GM18907 (cell line): Measurements from ENCODE around the gene CACNA1B.
"Not testable (repeated sequence)": the region's sequence is repeated elsewhere in the genome, so short reads cannot be mapped to it uniquely, and the experiment has no call there.

ENCODE experiments used
- ATAC-seq: cut with Tn5 transposase; IDR thresholded peaks from one replicate; pipeline ENCODE4 v1.9.1; 2021; ENCODE audit warnings: mild to moderate bottlenecking, moderate library complexity; ENCODE audit not compliant: unreplicated experiment

The CACNA1B gene

DNA sequence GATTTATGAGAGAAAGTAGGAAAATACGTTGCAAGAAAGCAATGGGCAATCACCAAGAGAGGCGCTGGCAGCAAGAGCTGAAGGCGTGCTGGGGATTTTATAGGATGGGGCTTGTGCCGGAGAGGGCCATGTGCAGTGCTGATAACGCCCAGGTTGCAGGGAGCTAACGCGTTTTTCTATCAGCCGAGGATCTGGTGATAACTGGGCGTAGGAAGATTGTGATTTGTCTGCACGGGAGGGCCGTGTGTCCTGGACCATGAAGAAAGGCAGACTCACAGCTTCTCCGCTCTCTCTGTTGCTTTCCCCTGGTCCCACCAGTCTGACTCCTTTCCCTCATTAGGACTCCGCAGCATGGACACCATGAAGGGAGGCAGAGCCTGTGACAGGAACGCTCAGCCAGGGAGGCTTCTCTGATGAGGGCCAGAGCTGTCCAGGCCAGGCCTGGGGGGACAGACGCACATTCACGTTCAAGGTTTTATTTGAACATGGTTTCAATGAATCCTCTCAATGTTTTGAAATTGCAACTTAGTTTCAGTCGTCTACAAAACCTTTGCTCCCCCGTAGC is 11.9 kb upstream of the CACNA1B start:
- ATAC-seq: no peak

DNA sequence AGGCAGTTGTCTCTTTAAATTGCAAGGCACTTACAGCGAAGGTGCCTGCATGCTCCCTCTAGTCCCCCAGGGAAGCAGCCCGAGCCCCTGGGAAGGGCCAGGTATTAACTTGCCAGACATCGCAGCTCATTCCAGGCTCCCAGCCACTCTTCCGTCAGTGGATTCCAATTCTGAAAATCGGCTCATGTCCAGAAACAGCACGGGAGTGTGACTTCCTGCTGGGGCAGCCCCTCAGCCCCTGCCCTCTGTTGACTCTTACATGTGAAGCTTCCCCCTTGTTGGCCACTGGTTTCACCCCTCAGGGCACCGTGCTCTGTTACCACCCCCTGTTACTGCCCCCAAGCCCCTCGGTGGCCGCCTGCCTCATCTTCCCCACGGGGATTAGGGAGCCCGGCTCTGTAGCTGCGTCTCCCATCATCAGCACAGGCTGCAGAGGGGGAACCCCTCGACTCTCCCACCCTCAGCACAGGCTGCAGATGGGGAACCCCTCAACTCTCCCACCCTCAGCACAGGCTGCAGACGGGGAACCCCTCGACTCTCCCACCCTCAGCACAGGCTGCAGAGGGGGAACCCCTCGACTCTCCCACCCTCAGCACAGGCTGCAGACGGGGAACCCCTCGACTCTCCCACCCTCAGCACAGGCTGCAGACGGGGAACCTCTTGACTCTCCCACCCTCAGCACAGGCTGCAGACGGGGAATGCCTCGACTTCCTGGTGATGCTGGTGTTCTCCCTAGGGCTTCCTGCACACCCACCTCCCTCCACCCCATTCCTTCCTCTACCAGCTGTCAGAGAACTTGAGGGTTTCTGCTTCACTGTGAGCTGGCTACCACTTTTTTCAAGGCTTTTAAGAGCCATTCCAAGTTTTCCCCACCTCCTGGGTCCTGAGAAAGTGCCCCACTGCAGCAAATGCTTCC is 11.1 kb upstream of the CACNA1B start:
- no peak for ATAC-seq

DNA sequence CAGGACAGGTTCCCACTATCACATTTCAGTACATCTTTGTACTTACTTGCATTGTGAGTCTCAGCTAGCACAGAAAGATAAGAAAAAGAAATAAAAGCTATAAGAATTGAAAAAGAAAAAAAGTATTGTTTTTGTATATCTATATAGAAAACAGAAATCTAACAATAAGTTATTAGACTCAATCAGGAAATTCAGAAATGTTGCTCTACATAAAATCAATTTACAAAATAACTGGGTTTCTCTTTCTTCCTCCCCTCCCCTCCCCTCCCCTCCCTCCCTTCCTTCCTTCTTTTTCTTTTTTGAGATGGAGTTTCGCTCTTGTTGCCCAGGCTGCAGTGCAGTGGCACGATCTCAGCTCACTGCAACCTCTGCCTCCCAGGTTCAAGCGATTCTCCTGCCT is 7.2 kb upstream of the CACNA1B start:
- ATAC-seq: no peak

DNA sequence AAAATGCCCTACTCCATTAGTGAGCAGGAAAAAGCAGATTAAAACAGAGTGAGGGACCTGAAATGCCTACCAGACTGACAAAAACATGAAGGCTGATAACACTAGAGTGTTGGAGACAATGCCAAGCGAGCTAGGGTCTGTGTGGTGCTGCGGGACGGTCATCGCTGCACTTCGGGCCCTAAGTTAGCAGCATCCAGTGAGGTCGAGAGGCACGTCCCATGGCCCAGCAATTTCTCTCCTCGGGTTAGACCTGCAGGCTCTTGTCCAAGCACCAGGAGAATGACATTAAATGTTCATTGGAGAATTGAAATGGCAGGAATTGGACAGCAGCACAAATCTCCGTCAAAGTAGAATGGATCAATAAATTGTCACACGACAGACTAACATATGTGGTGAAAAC is 5.3 kb upstream of the CACNA1B start:
- no peak for ATAC-seq

DNA sequence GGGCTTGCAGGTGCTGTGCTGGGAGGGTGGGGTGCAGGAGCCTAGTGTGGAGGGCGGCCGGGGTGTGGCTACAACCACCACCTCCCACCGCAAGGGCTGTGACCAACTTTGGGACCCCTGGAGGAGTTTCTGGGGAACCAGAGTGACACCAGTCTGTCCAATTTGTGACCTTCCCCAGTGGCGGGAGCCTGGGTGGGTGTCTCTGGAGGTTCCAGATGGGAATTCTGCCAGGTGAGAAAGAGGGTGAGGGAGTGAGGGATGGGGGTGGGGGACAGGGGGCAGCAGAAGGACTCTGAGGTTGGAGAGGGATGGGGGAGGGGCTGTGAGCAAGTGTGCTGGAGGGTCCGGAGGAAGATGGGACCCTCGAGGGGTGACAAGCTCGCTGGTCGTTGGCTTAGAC is 4.2 kb upstream of the CACNA1B start:
- ATAC-seq: no peak

DNA sequence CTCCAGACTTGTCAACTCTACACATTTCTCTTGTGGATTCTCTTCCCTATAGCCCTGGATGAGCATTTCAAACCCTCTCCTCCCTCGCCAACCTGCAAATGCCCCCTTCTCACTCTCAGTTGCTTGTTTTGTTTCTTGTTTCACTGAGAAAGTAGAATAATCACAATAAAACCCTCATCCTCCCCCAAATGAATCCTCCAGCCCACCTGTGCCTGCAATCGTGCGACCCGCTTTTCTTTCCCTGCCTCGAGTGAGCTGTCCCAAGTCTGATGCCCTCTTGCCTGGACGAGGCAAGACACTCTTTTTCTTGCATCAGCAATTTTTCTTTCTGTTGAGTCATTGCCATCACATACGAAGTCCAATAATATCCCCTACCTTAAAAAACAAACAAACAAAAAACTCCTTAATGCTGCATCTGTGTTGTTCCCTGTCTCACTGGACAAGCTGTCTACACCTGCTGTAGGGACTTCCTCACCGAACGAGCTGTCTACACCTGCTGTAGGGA is 3.7 kb upstream of the CACNA1B start:
- ATAC-seq: no peak

DNA sequence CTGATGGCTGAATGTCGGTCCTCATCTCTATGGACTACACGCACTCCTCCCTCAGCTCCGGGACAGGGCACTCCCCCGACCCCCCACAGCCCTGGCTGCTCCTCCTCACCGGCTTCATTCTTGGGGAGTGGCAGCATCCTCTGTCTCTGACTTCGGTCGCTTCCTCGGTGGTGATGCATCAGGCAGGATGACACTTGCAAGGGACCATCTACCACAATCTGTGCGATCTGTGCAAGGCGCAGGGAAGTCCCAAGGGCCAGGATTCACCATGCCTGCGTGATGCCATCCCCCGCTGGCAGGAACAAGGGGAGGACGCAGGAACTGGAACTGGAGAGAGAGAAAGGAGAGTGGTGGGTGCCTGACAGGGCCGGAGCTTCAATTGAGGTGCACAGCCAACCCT is 2.2 kb upstream of the CACNA1B start:
- ATAC-seq: no peak

DNA sequence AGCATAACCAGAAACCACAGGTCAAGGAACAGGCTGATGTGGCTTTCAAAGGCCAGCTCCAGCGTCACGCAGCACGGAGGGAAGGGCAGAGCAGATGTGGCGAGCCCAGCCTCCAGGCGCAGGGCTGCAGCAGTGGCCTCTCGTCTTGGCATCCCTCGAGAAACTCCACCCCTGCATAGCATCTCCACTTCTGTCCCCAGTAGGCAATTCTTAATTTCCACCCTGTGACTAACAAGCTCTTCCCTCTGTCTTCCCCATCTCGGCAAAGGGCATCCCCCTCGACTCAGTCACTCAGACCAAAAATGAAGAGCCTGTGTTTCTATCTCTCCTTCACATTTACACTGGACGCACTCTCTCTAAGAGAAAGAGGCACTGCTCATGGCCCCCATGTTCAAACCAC is 1.7 kb upstream of the CACNA1B start:
- ATAC-seq: no peak

DNA sequence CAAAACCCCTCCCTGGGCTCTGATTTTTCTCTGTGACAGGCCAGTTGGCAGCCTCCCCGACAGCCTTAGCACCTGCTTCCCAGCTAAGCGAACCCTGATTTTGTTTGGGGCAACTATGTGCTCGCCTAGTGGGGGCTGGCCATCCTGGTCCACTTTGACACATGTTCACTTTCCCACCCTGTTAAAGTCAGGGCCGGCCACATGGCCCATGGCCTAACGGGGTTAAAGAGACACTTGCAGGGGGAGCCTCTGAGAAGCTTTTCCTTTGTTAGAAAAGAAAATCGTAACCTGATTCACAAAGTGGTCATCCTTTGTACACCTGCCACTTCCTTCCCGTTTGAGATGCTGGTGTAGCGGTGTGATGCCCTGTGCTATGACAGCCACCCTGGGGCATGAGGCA is 1.3 kb upstream of the CACNA1B start:
- no peak for ATAC-seq

DNA sequence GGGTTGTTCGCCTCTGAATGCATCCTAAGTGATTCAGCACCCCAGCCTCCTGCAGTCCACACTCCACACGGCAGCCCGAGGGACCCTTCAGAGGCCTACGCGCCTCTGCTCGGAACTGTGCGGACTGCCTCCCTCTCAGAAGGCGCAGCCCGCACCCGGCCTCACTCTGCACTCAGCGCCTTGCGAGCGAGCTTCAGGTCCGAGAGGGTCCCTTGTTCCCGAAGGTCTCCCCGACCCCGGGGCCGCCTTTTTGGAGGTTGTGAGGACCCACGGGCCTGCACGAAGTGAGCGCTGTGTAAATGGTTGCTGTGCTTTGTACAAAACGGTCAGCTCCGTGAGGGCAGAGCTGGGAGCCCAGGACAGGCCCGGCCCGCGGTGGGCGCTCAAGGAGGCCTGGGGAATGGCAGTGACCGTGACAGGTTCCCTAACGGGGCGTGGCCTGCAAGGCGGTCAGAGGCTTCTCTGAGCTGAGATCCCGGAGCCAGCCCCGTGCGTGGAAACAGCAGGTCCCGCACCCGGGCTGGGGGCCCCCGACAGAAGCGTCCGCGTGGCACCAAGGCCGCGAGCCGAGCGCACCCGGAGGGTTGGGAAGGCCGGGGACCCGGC is 698 bp upstream of the CACNA1B start:
- ATAC-seq: no peak

DNA sequence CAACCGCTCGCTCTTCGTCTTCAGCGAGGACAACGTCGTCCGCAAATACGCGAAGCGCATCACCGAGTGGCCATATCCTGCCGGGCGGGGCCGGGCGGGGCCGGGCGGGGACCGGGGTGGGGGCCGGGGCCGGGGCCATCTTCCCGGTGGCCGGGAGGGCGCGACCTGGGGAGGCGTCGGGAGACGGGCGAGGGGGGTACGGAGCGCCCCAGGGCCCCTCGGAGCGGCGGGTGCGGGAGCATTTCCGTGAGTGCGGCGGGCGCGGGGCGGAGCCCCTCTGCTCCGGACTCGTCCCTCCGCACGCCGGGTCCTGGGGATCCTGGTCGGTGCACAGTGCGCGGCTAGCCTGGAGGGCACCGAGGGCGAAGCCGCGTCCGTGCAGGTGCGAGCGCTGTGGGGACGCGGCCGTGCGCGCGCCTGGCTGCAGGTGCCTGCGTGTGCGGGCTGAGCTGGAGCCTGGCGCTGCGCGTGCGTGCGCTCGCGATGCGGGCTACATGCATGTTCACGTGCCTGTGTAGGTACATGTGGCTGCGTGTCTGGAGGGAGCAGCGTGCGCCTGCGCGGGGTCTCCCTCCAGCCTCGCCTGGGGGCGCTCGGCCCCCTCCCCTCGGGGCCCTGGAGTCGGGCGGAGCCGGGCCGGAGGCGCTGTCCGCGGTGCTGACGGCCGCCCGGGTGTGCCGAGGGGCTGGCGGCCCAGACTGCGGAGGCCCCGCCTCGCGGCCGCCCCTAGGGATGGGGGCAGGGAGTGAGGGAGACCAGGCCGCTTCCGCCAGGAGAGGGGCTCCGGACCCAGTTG is 762 bp downstream of the CACNA1B start:
- no peak for ATAC-seq

DNA sequence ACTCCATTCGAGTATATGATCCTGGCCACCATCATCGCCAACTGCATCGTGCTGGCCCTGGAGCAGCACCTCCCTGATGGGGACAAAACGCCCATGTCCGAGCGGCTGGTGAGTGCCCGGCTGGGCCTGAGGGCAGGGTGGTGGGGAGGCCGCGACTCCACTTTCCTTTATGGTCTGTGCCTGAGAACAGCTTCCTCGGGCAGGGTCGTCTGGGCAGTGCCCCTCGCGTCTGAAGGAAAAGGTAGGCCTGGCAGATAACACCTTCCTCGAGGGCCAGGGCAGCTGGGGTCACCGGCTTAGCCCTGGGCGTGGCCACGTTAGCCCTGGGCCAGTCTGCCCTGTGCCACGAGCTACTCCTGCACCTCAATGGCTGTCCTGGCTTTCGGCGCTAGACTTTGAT is 1.5 kb downstream of the CACNA1B start:
- no peak for ATAC-seq

DNA sequence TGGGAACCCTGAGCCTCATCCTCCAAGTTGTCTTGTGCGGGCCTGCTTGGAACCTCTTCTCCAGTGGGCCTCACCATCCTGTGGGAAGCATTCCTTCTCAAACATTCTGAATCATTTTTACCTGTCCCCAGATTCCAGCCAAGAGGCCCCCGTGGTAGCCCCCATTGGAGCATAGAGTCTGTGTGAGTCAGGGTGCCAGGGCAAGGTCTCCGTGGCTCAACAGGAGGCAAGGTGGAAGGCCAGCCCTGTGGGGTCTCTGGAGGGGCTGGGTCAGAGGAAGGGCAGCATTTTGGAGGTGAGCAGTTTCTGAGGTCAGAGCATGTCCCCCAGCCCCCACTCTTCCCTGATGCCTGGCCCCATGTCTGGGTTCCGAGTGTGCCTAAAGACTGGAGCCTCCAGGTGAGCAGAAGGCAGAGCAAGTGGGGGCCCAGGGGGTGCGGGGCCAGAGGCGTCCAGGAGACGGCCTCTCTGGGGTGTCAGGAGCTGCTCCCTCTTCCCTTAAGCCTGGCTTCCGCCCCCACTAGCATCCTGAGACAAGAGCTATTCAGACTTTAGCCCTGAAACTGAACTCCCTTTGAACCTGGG is 2.1 kb downstream of the CACNA1B start:
- no peak for ATAC-seq

DNA sequence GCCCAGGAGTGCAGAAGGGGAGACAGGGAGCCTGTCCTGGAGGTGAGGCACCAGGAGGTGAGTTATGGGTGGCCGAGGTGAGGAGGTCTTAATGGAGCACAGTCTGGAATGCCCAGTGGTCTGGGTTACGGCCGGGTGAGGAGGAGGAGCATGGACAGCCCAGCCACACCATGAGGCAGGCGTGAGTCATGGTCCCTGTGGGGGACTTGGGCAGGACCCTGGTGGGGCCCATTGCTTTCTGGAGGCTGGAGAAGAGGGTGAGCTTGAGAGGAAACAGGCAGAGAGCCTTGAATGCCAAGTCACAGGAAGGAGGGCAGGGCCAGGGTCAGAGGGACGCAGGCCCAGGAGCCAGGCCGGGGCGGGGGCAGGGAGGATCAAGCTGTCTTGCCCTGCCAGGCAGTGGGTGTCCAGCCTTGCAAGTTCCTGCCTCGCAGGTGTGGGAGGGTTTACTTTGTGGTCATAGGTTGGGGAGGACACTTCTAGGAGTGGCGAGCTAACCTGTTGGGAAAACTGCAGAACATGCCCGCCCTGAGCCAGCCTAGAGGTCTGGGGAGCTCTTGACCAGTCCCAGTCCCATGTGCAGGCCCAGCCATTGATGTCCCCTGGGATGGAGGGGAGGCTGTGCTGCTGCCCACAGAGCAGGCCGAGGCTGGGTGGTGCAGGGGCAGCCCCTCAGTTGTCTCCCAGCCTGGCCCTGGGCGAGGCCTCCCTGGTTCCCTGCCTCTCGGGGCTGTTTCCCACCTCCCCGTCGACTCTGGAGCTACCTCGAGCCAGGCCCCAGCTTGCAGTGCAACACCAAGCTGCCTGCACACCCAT is 2.8 kb downstream of the CACNA1B start:
- ATAC-seq: no peak

DNA sequence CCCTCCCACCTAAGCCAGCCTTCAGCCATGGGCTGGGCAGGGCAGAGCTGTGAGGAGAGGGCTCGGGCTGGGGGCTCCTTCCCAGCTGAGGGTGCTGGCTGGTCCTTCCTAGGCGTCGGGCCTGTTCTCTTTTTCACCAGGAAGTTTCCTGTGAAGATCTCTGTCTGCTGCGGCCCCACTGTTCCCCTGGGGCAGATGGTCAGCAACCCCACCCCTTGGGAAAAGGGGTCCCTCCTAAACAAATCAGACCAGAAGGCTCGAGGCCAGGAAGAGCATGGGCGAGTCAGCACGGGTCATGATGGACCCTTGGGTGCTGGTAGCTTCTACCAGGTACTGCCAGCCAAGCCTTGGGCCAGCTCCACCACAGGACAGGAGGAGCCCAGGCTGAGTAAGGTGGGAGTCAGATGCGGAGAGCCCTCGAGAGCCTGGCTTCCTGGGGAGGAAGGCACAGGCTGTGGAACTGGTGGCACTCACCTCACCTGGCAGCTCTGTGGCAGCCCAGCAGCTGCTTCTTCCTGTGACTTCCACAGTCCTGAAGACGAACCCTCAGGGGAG is 3.5 kb downstream of the CACNA1B start:
- ATAC-seq: no peak

DNA sequence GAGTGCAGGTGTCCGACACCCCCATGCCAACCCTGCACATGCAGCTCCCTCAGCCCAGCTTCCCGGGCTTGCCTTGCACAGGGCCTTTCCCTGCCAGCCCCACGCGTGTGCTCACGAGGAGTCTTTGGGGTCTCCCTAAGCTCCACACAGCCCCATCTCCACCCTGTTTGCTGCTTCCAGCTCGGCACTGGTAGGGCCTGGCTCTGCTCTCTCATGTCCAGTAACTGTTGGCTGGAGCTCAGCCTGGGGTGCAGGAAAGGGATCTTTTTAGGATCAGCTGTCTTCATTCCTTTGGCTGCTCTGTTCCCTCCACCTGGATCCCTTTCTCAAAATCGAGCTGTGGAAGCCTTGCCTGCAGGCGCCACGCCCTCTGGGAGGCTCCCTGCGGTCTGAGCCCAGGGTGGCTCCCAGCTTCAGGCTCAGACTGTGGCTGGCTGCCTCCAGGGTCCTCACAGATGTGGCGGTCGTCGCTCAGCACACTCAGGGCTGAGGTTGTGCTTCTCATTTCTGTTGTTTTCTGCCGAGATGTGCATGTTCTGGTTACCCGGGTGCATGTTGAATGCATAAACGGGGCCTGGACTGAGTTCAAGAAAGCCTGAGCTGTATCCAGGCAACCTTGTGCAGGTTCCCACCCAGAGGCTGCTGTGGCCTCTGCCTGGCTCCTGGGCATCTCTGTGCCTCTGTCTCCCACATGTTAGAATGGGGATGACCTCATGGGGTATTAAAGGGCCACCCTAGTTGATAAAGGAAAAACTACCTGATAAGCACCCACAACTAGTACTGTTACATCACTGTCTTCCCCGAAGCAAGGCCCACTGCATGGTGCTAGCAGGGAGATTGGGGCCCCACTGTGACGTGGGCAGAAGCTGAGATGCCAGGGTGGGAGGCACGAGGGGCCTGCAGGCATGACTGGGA is 4.3 kb downstream of the CACNA1B start:
- no peak for ATAC-seq

DNA sequence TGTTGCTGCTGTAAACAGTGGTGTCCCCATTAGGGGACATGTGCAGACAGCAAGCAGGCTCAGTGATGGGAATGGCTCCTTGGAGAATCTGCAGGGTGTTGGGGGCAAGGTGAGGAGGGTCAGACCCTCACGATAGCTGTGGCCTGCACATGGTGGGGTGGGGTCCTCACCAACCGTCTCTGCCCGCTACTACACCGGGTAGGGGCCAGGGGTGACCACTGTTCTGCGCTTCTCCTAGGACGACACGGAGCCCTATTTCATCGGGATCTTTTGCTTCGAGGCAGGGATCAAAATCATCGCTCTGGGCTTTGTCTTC is 4.9 kb downstream of the CACNA1B start:
- no peak for ATAC-seq

DNA sequence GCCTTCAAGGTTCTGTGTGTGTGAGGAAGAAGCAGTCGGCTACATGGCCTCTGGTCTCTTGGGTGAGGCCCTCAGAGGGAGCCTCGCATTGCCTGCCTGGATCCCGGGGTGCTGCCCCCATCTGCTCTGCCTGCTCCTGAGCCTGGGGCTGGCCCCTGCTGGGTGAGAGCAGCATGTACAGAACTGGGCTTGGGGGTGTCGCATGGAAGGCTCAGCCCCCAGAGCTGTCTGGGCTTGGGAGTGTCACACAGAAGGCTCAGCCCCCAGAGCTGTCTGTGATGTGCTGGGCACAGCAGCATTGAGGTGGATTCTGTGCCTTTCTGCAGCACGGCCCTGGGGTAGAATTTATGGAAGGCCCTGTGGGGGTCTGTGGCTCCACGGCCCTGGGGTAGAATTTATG is 6.4 kb downstream of the CACNA1B start:
- ATAC-seq: not testable (repeated sequence)

DNA sequence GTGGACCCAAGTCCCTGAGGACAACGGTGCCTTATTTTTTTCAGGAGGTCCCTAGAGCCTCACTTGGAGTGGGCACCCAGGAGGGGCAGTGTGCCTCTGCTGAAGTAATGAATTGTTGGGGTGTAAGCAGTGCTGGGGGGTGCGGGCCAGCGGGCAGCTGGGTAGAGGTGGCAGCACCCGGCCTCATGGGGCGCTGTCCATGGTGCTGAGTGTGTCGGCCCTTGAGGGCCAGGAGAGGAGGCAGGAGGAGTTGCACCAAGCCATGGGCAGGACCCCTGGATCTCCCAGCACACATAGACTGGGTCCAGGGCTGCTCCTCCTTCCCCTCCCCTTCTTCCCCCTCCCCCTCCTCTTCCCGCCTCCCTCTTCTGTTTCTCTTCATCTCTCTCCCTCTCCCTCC is 7.0 kb downstream of the CACNA1B start:
- ATAC-seq: not testable (repeated sequence)
